ENCODE results near the gene DPP3. TPM values are rescaled to one million over a fixed set of nuclear protein-coding genes. Genes with fewer than 3 reads are reported as not detected.
"Not testable (repeated sequence)": the region's sequence is repeated elsewhere in the genome, so short reads cannot be mapped to it uniquely, and the experiment has no call there.

DPP3 gene
- total RNA-seq, 2 donors from 2014 or later: 15.8 to 52.4 TPM

DNA sequence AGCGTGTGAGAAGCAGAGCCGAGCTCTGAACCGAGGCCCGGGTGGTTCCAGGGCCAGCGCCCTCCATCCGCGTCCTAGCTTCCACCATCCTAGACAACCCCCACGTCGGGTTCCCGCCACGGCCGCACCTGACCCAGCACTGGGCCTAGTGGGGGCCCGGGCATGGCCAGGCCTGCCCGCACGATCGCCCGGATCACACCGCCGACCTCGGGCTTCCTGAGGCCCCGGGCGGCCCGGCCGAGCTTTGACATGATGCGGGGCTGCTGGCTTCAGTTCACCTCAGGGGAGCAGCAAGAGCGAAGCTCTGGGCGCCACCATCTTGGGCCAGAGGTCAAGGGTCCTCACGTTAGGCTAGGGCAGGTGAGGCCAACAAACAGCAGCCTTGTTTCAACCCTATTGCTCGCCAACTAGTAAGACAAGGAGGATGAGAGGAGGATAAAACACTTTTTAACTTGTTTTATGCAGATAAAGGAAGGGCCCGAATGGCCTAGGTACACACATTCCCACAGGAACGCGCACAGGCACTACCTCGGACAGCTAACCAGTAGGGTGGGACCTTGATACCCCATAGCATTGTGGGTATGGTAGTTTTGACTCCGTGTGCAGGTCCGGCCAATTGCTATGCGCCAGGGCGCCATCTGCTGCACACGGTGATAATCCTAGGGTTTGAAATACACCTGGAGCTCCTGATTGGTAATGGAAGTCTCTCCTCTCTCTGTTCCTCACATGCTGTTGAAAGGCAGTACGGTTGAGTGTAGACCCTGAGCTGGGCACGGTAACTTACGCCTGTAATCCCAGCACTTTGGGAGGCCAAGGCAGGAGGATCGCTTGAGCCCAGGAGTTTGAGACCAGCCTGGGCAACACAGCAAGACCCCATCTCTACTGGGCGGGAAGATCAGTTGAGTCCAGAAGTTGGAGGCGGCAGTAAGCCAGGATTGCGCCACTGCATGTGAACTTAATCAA lies 41.4 kb upstream of the DPP3 start, which contains the start of gene MRPL11:
Gene MRPL11, minus strand, starts transcription at position 345 of the 963 bp plus-strand sequence. Its CDS starts 94 bp downstream, at position 251.
- Histone ChIP-seq H3K4me3 (peak within 1 kb of the TSS; percentile 81 to 89), H3K36me3 (replicated peaks in 1 of 2; ENCODE audit: insufficient read depth in 1 of 2, low read depth in 2 of 2) (peaks cover 0 to 6% of the 10 kb centered on the region in 2 donors), H3K27ac (peak within 1 kb of the TSS; percentile 81 to 93 (median 82)), H3K27me3 (no peaks in the 10 kb centered on the region), H3K9me3 (no peaks in the 10 kb centered on the region), H3K4me1 (peaks cover 9% of the 10 kb centered on the region)
- ATAC-seq (peak; percentile 99), DNase-seq (peak; percentile 86 to 94 (median 92))
- intact Hi-C loops (cut with DNase I): no loop called here
- WGBS, 2 donors: 0 to 5% methylated on average over 13 to 45 of the region's 45 CpGs
- TF ChIP-seq, protein P1, sequence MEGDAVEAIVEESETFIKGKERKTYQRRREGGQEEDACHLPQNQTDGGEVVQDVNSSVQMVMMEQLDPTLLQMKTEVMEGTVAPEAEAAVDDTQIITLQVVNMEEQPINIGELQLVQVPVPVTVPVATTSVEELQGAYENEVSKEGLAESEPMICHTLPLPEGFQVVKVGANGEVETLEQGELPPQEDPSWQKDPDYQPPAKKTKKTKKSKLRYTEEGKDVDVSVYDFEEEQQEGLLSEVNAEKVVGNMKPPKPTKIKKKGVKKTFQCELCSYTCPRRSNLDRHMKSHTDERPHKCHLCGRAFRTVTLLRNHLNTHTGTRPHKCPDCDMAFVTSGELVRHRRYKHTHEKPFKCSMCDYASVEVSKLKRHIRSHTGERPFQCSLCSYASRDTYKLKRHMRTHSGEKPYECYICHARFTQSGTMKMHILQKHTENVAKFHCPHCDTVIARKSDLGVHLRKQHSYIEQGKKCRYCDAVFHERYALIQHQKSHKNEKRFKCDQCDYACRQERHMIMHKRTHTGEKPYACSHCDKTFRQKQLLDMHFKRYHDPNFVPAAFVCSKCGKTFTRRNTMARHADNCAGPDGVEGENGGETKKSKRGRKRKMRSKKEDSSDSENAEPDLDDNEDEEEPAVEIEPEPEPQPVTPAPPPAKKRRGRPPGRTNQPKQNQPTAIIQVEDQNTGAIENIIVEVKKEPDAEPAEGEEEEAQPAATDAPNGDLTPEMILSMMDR (IDR thresholded peaks at IDR 0.05): peak in 6 of 7 experiments; percentile 35 to 68 (median 54)
- peak in 2 of 3 donors; percentile 36 to 40 for TF ChIP-seq POLR2A (IDR thresholded peaks at IDR 0.05)

DNA sequence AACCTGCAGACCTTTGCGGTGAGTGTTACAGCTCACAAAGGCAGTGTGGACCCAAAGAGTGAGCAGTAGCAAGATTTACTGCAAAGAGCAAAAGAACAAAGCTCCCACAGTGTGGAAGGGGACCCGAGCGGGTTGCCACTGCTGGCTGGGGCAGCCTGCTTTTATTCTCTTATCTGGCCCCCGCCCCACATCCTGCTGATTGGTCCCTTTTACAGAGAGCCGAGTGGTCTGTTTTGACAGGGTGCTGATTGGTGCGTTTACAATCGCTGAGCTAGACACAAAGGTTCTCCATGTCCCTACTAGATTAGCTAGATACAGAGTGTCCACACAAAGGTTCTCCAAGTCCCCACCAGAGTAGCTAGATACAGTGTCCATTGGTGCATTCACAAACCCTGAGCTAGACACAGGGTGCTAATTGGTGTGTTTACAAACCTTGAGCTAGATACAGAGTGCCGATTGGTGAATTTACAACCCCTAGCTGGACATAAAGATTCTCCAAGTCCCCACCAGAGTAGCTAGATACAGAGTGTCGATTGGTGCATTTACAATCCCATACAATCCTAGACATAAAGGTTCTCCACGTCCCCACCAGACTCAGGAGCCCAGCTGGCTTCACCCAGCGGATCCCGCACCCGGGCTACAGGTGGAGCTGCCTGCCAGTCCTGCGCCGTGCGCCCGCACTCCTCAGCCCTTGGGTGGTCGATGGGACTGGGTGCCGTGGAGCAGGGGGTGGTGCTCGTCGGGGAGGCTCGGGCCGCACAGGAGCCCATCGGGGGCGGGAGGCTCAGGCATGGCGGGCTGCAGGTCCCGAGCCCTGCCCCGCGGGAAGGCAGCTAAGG lies 39.9 kb upstream of the DPP3 start:
- H3K4me1 ChIP-seq; H3K27ac ChIP-seq; DNase-seq; H3K27me3 ChIP-seq; H3K9me3 ChIP-seq; H3K4me3 ChIP-seq; ATAC-seq; H3K36me3 ChIP-seq (replicated peaks in 1 of 2; ENCODE audit: insufficient read depth in 1 of 2, low read depth in 2 of 2); intact Hi-C loops (cut with DNase I): not testable (repeated sequence)
- 60 to 68% methylated on average over 2 to 26 of the region's 29 CpGs for WGBS, 2 donors

DNA sequence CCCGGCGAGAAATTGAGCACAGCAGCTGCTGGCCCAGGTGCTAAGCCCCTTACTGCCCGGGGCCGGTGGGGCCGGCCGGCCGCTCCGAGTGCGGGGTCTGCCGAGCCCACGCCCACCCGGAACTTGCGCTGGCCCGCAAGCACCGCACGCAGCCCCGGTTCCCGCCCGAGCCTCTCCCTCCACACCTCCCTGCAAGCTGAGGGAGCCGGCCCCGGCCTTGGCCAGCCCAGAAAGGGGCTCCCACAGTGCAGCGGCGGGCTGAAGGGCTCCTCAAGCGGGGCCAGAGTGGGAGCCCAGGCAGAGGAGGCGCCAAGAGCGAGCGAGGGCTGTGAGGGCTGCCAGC lies 39.3 kb upstream of the DPP3 start:
- H3K36me3 ChIP-seq (replicated peaks in 1 of 2; ENCODE audit: insufficient read depth in 1 of 2, low read depth in 2 of 2); H3K9me3 ChIP-seq; ATAC-seq; intact Hi-C loops (cut with DNase I); H3K27ac ChIP-seq; H3K4me1 ChIP-seq; H3K27me3 ChIP-seq; H3K4me3 ChIP-seq; DNase-seq: not testable (repeated sequence)
- WGBS, 2 donors: 72 to 89% methylated on average over 4 to 21 of the region's 27 CpGs

DNA sequence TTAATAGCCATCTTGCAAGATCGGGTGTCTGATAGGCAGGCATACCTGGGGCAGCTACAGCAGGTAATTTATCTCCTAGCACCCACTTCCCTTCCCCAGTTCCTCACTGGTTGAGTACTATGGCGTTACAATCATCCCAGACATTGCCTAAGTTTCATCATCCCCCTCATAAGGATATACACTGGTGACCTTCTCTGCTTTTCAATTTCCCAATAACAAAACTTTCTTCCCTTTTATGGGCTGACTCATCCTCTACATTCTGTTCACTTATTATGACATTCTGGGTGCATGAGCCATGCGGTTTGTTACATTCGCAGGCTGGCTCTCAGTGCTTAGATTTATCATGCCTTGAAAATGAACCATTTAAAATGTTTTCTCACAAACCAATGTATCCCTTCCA lies 36.6 kb upstream of the DPP3 start:
- H3K27ac ChIP-seq: no peak overlapping the region
- H3K36me3 ChIP-seq (replicated peaks in 1 of 2; ENCODE audit: insufficient read depth in 1 of 2, low read depth in 2 of 2): no peaks in the 10 kb centered on the region
- intact Hi-C loops (cut with DNase I): no loop called here
- DNase-seq: peak in 1 of 4 donors; percentile 14
- no peak for ATAC-seq
- H3K27me3 ChIP-seq: no peaks in the 10 kb centered on the region
- WGBS, 2 donors: 67 to 75% methylated on average over 4 of the region's 4 CpGs
- TF ChIP-seq, protein P1 (IDR thresholded peaks at IDR 0.05): no peak
- no peak for TF ChIP-seq POLR2A (IDR thresholded peaks at IDR 0.05)
- H3K4me1 ChIP-seq: no peaks in the 10 kb centered on the region
- no peaks in the 10 kb centered on the region for H3K9me3 ChIP-seq
- H3K4me3 ChIP-seq: no peak overlapping the region

DNA sequence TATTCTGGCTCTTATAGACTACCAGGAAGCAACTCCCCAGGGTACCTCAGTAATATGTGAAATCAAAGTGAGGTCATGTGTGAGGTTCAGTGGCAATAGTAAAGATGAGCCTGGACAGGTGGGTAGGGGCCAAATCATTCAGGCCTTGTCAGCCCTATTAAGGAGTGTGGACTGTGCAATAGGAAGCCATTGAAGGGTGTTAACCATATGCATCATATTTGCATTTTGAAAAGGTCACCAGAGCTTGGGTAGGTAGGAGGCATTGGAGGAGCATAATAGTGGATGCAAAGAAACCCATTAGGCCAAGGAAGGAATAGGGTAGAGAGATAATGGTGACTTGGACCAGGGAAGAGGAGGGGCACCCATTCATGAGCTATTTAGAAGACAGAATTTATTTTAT lies 33.2 kb upstream of the DPP3 start:
- Histone ChIP-seq H3K27ac (no peak overlapping the region), H3K36me3 (replicated peaks in 1 of 2; ENCODE audit: insufficient read depth in 1 of 2, low read depth in 2 of 2) (no peaks in the 10 kb centered on the region), H3K4me1 (no peaks in the 10 kb centered on the region), H3K9me3 (peaks cover 0 to 3% (median 0%) of the 10 kb centered on the region in 3 donors), H3K4me3 (no peak overlapping the region), H3K27me3 (no peaks in the 10 kb centered on the region)
- no peak for DNase-seq
- TF ChIP-seq POLR2A (IDR thresholded peaks at IDR 0.05): no peak
- TF ChIP-seq, protein P1 (IDR thresholded peaks at IDR 0.05): no peak
- intact Hi-C loops (cut with DNase I): no loop called here
- ATAC-seq: no peak
